CD4-positive, alpha-beta memory T cell (primary cell): Measurements from ENCODE around the gene CCPG1. TPM values are rescaled to one million over a fixed set of nuclear protein-coding genes. Genes with fewer than 3 reads are reported as not detected.

ENCODE experiments used
- CTCF ChIA-PET: fragments of 350-600 bp; sonication (Branson Sonifier 250); formaldehyde crosslinking; loops from one replicate; lab custom pipeline; 2021; ENCODE audit warnings: inconsistent platforms; ENCODE audit not compliant: partially characterized antibody; lab: Charles Lee
- POLR2A ChIA-PET: fragments of 350-600 bp; sonication (Branson Sonifier 250); formaldehyde crosslinking; loops from one replicate; lab custom pipeline; 2021; ENCODE audit not compliant: partially characterized antibody; lab: Charles Lee
- DNase-seq, 5 donors: peaks; one replicate each; pipeline versions ENCODE4 v3.0.0 to v3.0.0-alpha.2; 2020 to 2022; ENCODE audit warnings: mixed read lengths in 1 of 5
- H3K27ac ChIP-seq: one replicate; pipeline ENCODE4 v1.7.0; 2013; ENCODE audit warnings: low read depth, low read length
- H3K27me3 ChIP-seq: 2 replicates; pipeline ENCODE4 v1.7.0; 2013; ENCODE audit warnings: mild to moderate bottlenecking, low read length, moderate library complexity; ENCODE audit not compliant: insufficient read depth
- H3K36me3 ChIP-seq: 2 replicates; pipeline ENCODE4 v1.7.0; 2013; ENCODE audit warnings: mild to moderate bottlenecking, low read length, moderate library complexity; ENCODE audit not compliant: insufficient read depth
- H3K4me1 ChIP-seq: 2 replicates; pipeline ENCODE4 v1.7.0; 2013; ENCODE audit warnings: mild to moderate bottlenecking, low read length, moderate library complexity; ENCODE audit not compliant: insufficient read depth
- H3K4me3 ChIP-seq, 2 donors: one replicate each; pipeline ENCODE4 v1.7.0; 2013; ENCODE audit warnings: low read length in 2 of 2, mild to moderate bottlenecking in 1 of 2
- H3K9me3 ChIP-seq, 2 donors: one replicate each; pipeline ENCODE4 v1.7.0; 2013; ENCODE audit warnings: low read length in 2 of 2, control low read depth in 1 of 2; ENCODE audit not compliant: control insufficient read depth in 1 of 2
- H3K27ac Mint-ChIP-seq, 7 donors: one replicate each; pipeline ENCODE4 v1.8.0; 2020 to 2021; ENCODE audit warnings: mixed read lengths in 7 of 7, mild to moderate bottlenecking in 6 of 7, inconsistent platforms in 3 of 7, moderate library complexity in 3 of 7
- H3K27me3 Mint-ChIP-seq, 2 donors: one replicate each; pipeline ENCODE4 v1.8.0; 2020 to 2021; ENCODE audit warnings: mixed read lengths in 2 of 2
- H3K36me3 Mint-ChIP-seq, 2 donors: one replicate each; pipeline ENCODE4 v1.8.0; 2020 to 2021; ENCODE audit warnings: mixed read lengths in 2 of 2, inconsistent platforms in 1 of 2, mild to moderate bottlenecking in 1 of 2
- H3K4me1 Mint-ChIP-seq, 4 donors: one replicate each; pipeline ENCODE4 v1.8.0; 2020 to 2021; ENCODE audit warnings: mixed read lengths in 4 of 4, mild to moderate bottlenecking in 1 of 4
- H3K4me3 Mint-ChIP-seq, 8 donors: one replicate each; pipeline ENCODE4 v1.8.0; 2020 to 2021; ENCODE audit warnings: mixed read lengths in 8 of 8, mild to moderate bottlenecking in 7 of 8, moderate library complexity in 6 of 8, inconsistent platforms in 3 of 8
- H3K9me3 Mint-ChIP-seq, 8 donors: one replicate each; pipeline ENCODE4 v1.8.0; 2020 to 2021; ENCODE audit warnings: mixed read lengths in 8 of 8, mild to moderate bottlenecking in 5 of 8, inconsistent platforms in 3 of 8, moderate library complexity in 1 of 8
- intact Hi-C: fragments of 100-400 bp; cut with micrococcal nuclease; formaldehyde crosslinking; loops from one replicate; pipeline ENCODE4 v1.15.1; 2023
- polyA plus RNA-seq, 2 donors: library from polyadenylated mRNA; unstranded; fragments of 300-500 nt; fragmentation: Illumina TruSeq; gene quantifications; one replicate each; pipeline ENCODE4 v1.2.3, GENCODE V29; 2021
- total RNA-seq, 2 experiments: library from RNA; stranded (reverse); gene quantifications; one replicate each; pipeline ENCODE4 v1.2.3, GENCODE V29; 2021

CCPG1 gene
- total and polyA plus RNA-seq, 4 experiments from 2014 or later = 30.7 to 44.2 (median 36.8) TPM

GRCh38 chr15:55361048-55361447 is 47.1 kb downstream of the CCPG1 start:
- Histone ChIP-seq H3K36me3 (peaks cover 6% of the 10 kb centered on the region), H3K4me1 (no peaks in the 10 kb centered on the region), H3K4me3 (no peak overlapping the region), H3K27me3 (no peaks in the 10 kb centered on the region), H3K27ac (no peak overlapping the region), H3K9me3 (no peaks in the 10 kb centered on the region)
- Mint-ChIP-seq H3K4me3 (no peak overlapping the region), H3K27ac (peak overlapping the region in 1 of 7 donors; percentile 4), H3K4me1 (no peaks in the 10 kb centered on the region), H3K36me3 (peaks cover 30 to 46% of the 10 kb centered on the region in 2 donors), H3K27me3 (no peaks in the 10 kb centered on the region), H3K9me3 (no peaks in the 10 kb centered on the region)
- POLR2A ChIA-PET = interaction anchor here (1.5 kb wide), 1 partner anchor 42 kb away, joined by 4 read pairs; the partner anchor contains the start of genes PIGB and PIGBOS1
- DNase-seq = no peak
- intact Hi-C loops = no loop called here
- CTCF ChIA-PET = interaction anchor here (1.8 kb wide), 1 partner anchor 74 kb away, joined by 5 read pairs; no protein-coding TSS in a partner anchor

GRCh38 chr15:55360256-55360655 is 47.9 kb downstream of the CCPG1 start:
- peaks cover 6% of the 10 kb centered on the region for H3K36me3 ChIP-seq
- Mint-ChIP-seq H3K36me3 (peaks cover 34 to 51% of the 10 kb centered on the region in 2 donors), H3K9me3 (no peaks in the 10 kb centered on the region), H3K4me1 (no peaks in the 10 kb centered on the region), H3K4me3 (no peak overlapping the region), H3K27me3 (no peaks in the 10 kb centered on the region), H3K27ac (peak overlapping the region in 4 of 7 donors; percentile 4 to 69 (median 22))
- no peaks in the 10 kb centered on the region for H3K4me1 ChIP-seq
- ChIA-PET POLR2A (interaction anchor here (1.5 kb wide), 1 partner anchor 41 kb away, joined by 4 read pairs; the partner anchor contains the start of genes PIGB and PIGBOS1), CTCF (interaction anchor here (1.8 kb wide), 1 partner anchor 75 kb away, joined by 5 read pairs; no protein-coding TSS in a partner anchor)
- no peak overlapping the region for H3K4me3 ChIP-seq
- H3K27ac ChIP-seq = no peak overlapping the region
- H3K27me3 ChIP-seq = no peaks in the 10 kb centered on the region
- no peak for DNase-seq
- intact Hi-C loops = no loop called here
- no peaks in the 10 kb centered on the region for H3K9me3 ChIP-seq

- Histone ChIP-seq H3K27me3 (no peaks in the 10 kb centered on the region), H3K9me3 (no peaks in the 10 kb centered on the region), H3K4me3 (no peak overlapping the region), H3K4me1 (no peaks in the 10 kb centered on the region), H3K27ac (no peak overlapping the region), H3K36me3 (peaks cover 6% of the 10 kb centered on the region)
- Mint-ChIP-seq H3K9me3 (no peaks in the 10 kb centered on the region), H3K36me3 (peaks cover 32 to 59% of the 10 kb centered on the region in 2 donors), H3K4me3 (no peak overlapping the region), H3K27me3 (no peaks in the 10 kb centered on the region), H3K4me1 (no peaks in the 10 kb centered on the region), H3K27ac (peak overlapping the region in 6 of 7 donors; percentile 10 to 61 (median 39))
- ChIA-PET CTCF (interaction anchor here (0.9 to 2.3 kb wide), 4 partner anchors 15 to 140 kb away, joined by 3 to 8 read pairs (median 6); no protein-coding TSS in a partner anchor), POLR2A (interaction anchor here (0.7 to 1.1 kb wide), 3 partner anchors 9 to 161 kb away, joined by 3 read pairs; partner anchors contain the start of genes PIGB and PIGBOS1)
- intact Hi-C loops = no loop called here
- no peak for DNase-seq
Observed at GRCh38 chr15:55358471-55358870, 49.7 kb downstream of the CCPG1 start.

GRCh38 chr15:55357774-55358173 is 50.4 kb downstream of the CCPG1 start:
- ChIA-PET CTCF (interaction anchor here (1.2 to 2.3 kb wide), 3 partner anchors 16 to 139 kb away, joined by 4 to 8 read pairs (median 7); no protein-coding TSS in a partner anchor), POLR2A (no interaction called here)
- DNase-seq = no peak
- H3K4me1 ChIP-seq = no peaks in the 10 kb centered on the region
- Mint-ChIP-seq H3K4me1 (no peaks in the 10 kb centered on the region), H3K36me3 (peaks cover 31 to 58% of the 10 kb centered on the region in 2 donors), H3K27ac (no peak overlapping the region), H3K9me3 (no peaks in the 10 kb centered on the region), H3K4me3 (no peak overlapping the region), H3K27me3 (no peaks in the 10 kb centered on the region)
- peaks cover 6% of the 10 kb centered on the region for H3K36me3 ChIP-seq
- no peaks in the 10 kb centered on the region for H3K27me3 ChIP-seq
- intact Hi-C loops = no loop called here
- H3K27ac ChIP-seq = no peak overlapping the region
- H3K4me3 ChIP-seq = no peak overlapping the region
- H3K9me3 ChIP-seq = no peaks in the 10 kb centered on the region

- H3K9me3 ChIP-seq = no peaks in the 10 kb centered on the region
- Mint-ChIP-seq H3K9me3 (no peaks in the 10 kb centered on the region), H3K27me3 (no peaks in the 10 kb centered on the region), H3K27ac (peak overlapping the region in 4 of 7 donors; percentile 0 to 88 (median 62)), H3K4me3 (no peak overlapping the region), H3K36me3 (peaks cover 26 to 55% of the 10 kb centered on the region in 2 donors), H3K4me1 (no peaks in the 10 kb centered on the region)
- peaks cover 6% of the 10 kb centered on the region for H3K36me3 ChIP-seq
- no peak overlapping the region for H3K27ac ChIP-seq
- DNase-seq = no peak
- POLR2A ChIA-PET = no interaction called here
- intact Hi-C loops = no loop called here
- CTCF ChIA-PET = interaction anchor here (2.3 kb wide), 1 partner anchor 138 kb away, joined by 7 read pairs; no protein-coding TSS in a partner anchor
- no peaks in the 10 kb centered on the region for H3K27me3 ChIP-seq
- H3K4me1 ChIP-seq = no peaks in the 10 kb centered on the region
- no peak overlapping the region for H3K4me3 ChIP-seq
Observed at GRCh38 chr15:55356985-55357585, 51.1 kb downstream of the CCPG1 start.

- POLR2A ChIA-PET = no interaction called here
Observed at GRCh38 chr15:55353025-55353424, 55.1 kb downstream of the CCPG1 start.

GRCh38 chr15:55349282-55349681 is 58.9 kb downstream of the CCPG1 start:
- H3K4me3 Mint-ChIP-seq = no peak overlapping the region
- Histone ChIP-seq H3K9me3 (no peaks in the 10 kb centered on the region), H3K27me3 (no peaks in the 10 kb centered on the region), H3K36me3 (peaks cover 9% of the 10 kb centered on the region), H3K27ac (no peak overlapping the region), H3K4me1 (no peaks in the 10 kb centered on the region), H3K4me3 (no peak overlapping the region)
- H3K4me1 Mint-ChIP-seq = peaks cover 0 to 1% (median 0%) of the 10 kb centered on the region in 4 donors
- no peaks in the 10 kb centered on the region for H3K27me3 Mint-ChIP-seq
- H3K27ac Mint-ChIP-seq = no peak overlapping the region
- DNase-seq = no peak
- intact Hi-C loops = no loop called here
- H3K9me3 Mint-ChIP-seq = no peaks in the 10 kb centered on the region
- ChIA-PET CTCF (interaction anchor here (1.2 to 1.6 kb wide), 2 partner anchors 85 to 86 kb away, joined by 3 to 4 read pairs; no protein-coding TSS in a partner anchor), POLR2A (no interaction called here)
- peaks cover 31 to 42% of the 10 kb centered on the region in 2 donors for H3K36me3 Mint-ChIP-seq

More at GRCh38 chr15:55353025-55353424, 55.1 kb downstream of the CCPG1 start:
- H3K27me3 Mint-ChIP-seq = no peaks in the 10 kb centered on the region
- CTCF ChIA-PET = no interaction called here
- H3K4me3 Mint-ChIP-seq = no peak overlapping the region
- Histone ChIP-seq H3K36me3 (peaks cover 12% of the 10 kb centered on the region), H3K27ac (no peak overlapping the region), H3K4me1 (no peaks in the 10 kb centered on the region), H3K4me3 (no peak overlapping the region), H3K27me3 (no peaks in the 10 kb centered on the region), H3K9me3 (no peaks in the 10 kb centered on the region)
- no peaks in the 10 kb centered on the region for H3K4me1 Mint-ChIP-seq
- no peak for DNase-seq
- intact Hi-C loops = no loop called here
- H3K9me3 Mint-ChIP-seq = no peaks in the 10 kb centered on the region
- no peak overlapping the region for H3K27ac Mint-ChIP-seq
- H3K36me3 Mint-ChIP-seq = peaks cover 25 to 49% of the 10 kb centered on the region in 2 donors
